Upper lobe of right lung (tissue), 1 donor: ENCODE data around the gene PLEKHA8. TPM values are rescaled to one million over a fixed set of nuclear protein-coding genes. Genes with fewer than 3 reads are reported as not detected.
A peak's percentile ranks its signal among the peaks of the same experiment; 100 is the strongest.

Source experiments
- ATAC-seq: fragments of 200-7000 bp; cut with Tn5 transposase; one replicate; pipeline ENCODE4 v1.9.1; 2020; ENCODE audit warnings: mild to moderate bottlenecking, moderate library complexity
- DNase-seq: peaks from one replicate; pipeline ENCODE4 v3.0.0-alpha.2; 2020
- H3K27ac ChIP-seq: fragments of 200-600 bp; one replicate; pipeline ENCODE4 v1.8.0; 2022
- H3K27me3 ChIP-seq: fragments of 200-600 bp; one replicate; pipeline ENCODE4 v1.8.0; 2022; ENCODE audit warnings: mild to moderate bottlenecking
- H3K36me3 ChIP-seq: fragments of 200-600 bp; one replicate; pipeline ENCODE4 v1.8.0; 2022
- H3K4me1 ChIP-seq: fragments of 200-600 bp; one replicate; pipeline ENCODE4 v1.8.0; 2022
- H3K4me3 ChIP-seq: fragments of 200-600 bp; one replicate; pipeline ENCODE4 v1.8.0; 2022; ENCODE audit warnings: mild to moderate bottlenecking
- H3K9me3 ChIP-seq: fragments of 200-600 bp; one replicate; pipeline ENCODE4 v1.8.0; 2022
- intact Hi-C: fragments of 100-400 bp; cut with DNase I; formaldehyde crosslinking; loops from one replicate; pipeline ENCODE4 v1.11.0; 2022
- total RNA-seq: library from RNA; stranded (reverse); fragmentation: NEBNext Ultra II Directional; extraction: Animal tissue kit (Norgen Biotek cat#: 25700); gene quantifications from one replicate; pipeline ENCODE4 v1.2.1, GENCODE V29; 2021
- TF ChIP-seq, protein P1 (sequence below): fragments of 200-600 bp; IDR thresholded peaks from one replicate; pipeline ENCODE4 v1.8.0; 2022; ENCODE audit warnings: antibody characterized with exemption
- donor health status: DM: no; HTN: yes; CAD: no; lungs with severe emphysema.

Gene PLEKHA8
- total RNA-seq, 1 donor from 2014 or later, result 11.3 TPM

DNA sequence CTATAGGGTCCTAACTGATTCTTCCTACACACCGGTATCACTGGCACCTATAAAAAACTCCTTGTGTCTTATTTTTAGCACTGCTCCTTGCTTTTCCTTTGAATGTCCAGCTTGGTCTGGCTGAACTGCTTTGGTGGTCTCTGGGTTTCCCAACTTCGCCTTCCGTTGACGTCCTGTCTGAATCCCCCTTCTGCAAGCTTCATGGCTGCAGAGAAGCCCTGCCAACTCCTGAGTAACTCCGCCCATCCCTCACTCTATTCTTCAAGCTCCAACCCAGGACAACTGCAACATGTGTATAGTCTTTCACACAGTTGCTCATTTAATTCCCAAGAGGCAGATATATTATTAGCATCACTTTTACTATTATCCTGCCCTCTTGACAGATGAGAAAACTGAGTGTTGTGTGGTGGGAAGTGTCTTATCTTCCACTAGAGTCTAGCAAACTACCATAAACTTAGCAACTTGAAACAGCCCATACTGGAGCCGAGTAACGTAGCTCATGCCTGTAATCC is 147.5 kb downstream of the PLEKHA8 start:
- TF ChIP-seq, protein P1, sequence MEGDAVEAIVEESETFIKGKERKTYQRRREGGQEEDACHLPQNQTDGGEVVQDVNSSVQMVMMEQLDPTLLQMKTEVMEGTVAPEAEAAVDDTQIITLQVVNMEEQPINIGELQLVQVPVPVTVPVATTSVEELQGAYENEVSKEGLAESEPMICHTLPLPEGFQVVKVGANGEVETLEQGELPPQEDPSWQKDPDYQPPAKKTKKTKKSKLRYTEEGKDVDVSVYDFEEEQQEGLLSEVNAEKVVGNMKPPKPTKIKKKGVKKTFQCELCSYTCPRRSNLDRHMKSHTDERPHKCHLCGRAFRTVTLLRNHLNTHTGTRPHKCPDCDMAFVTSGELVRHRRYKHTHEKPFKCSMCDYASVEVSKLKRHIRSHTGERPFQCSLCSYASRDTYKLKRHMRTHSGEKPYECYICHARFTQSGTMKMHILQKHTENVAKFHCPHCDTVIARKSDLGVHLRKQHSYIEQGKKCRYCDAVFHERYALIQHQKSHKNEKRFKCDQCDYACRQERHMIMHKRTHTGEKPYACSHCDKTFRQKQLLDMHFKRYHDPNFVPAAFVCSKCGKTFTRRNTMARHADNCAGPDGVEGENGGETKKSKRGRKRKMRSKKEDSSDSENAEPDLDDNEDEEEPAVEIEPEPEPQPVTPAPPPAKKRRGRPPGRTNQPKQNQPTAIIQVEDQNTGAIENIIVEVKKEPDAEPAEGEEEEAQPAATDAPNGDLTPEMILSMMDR, result no peak
- ATAC-seq (no peak), DNase-seq (no peak)
- no peak overlapping the region for H3K4me3 ChIP-seq
- H3K27ac ChIP-seq, result no peak overlapping the region
- H3K27me3 ChIP-seq, result no peaks in the 10 kb centered on the region
- H3K9me3 ChIP-seq, result no peaks in the 10 kb centered on the region
- intact Hi-C loops, result no loop called here
- peaks cover 13% of the 10 kb centered on the region for H3K4me1 ChIP-seq
- H3K36me3 ChIP-seq, result no peaks in the 10 kb centered on the region

DNA sequence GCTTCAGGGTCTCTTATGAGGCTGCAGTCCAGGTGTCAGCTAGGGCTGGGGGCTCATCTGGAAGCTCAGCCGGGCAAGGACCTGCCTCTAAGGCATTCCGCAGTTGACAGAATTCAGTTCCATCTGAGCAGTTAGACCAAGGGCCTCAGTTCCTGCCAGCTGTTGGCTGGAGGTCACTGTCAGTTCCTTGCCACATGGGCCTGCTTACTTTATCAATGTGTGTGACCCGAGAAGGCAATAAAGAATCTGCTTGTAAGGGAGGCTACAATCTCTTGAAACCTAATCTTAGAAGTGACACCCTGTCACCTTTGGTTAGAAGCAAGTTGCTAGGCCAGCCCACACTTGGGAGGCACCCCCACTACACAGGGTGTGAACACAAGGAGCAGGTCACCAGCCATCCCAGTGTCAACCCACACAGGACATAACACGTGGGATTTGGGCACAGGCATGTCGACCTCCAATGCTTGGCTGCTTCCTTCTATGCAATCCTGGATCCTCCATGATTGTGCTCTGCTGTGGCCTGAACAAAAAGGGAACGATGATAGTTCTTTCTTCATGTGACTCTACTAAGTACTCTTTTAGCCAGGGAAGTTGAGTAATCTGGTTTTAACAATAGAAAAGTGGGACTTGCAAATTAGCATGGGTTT is 148.4 kb downstream of the PLEKHA8 start:
- Histone ChIP-seq H3K27ac (no peak overlapping the region), H3K27me3 (no peaks in the 10 kb centered on the region), H3K9me3 (no peaks in the 10 kb centered on the region), H3K4me3 (no peak overlapping the region), H3K36me3 (no peaks in the 10 kb centered on the region), H3K4me1 (peaks cover 13% of the 10 kb centered on the region)
- intact Hi-C loops, result no loop called here
- DNase-seq (no peak), ATAC-seq (peak; percentile 69)
- TF ChIP-seq, protein P1, result no peak

DNA sequence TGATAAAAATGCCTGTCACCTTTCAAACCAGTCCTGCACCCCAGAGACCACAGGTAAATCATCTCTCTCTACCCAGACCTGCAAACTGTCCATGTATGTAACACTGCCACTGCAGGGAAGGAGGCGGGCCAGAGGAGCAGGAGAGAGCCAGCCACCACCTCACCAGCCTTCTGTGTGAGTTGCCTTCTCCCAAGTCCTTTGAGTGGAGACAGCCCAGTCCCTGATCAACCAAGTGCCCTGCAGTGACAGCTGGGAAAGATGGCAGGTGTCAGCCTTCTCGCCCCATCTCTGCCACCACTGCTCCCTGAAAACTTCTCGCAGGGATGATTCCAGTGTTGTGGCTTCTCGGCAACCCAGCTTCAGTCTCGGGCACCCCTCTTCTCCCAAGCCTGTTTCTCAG is 149.0 kb downstream of the PLEKHA8 start:
- Histone ChIP-seq H3K9me3 (no peaks in the 10 kb centered on the region), H3K4me1 (peaks cover 10% of the 10 kb centered on the region), H3K36me3 (no peaks in the 10 kb centered on the region), H3K27me3 (no peaks in the 10 kb centered on the region), H3K27ac (no peak overlapping the region), H3K4me3 (no peak overlapping the region)
- DNase-seq (no peak), ATAC-seq (no peak)
- TF ChIP-seq, protein P1, result no peak
- intact Hi-C loops, result no loop called here

DNA sequence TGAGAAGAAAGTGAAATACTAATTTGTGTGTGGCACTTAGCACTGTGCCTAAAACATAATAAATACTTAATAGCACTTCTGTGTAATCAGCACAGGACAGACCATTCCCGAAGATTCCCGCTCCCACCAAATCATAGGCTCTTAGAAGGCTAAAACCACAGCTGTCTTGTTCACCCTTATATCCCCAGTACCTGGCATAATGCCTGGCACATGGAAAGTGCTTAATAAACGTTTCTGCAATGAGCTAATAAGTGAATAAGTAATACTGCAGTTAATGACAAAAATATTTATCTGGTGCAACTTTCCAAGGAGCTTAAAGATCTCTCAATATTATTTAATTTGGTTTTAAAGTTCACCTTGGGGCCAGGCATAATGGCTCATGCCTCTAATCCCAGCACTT is 149.8 kb downstream of the PLEKHA8 start:
- Histone ChIP-seq H3K4me3 (no peak overlapping the region), H3K27me3 (no peaks in the 10 kb centered on the region), H3K4me1 (peaks cover 4% of the 10 kb centered on the region), H3K36me3 (no peaks in the 10 kb centered on the region), H3K27ac (no peak overlapping the region), H3K9me3 (no peaks in the 10 kb centered on the region)
- DNase-seq (no peak), ATAC-seq (no peak)
- intact Hi-C loops, result no loop called here
- TF ChIP-seq, protein P1, result no peak

DNA sequence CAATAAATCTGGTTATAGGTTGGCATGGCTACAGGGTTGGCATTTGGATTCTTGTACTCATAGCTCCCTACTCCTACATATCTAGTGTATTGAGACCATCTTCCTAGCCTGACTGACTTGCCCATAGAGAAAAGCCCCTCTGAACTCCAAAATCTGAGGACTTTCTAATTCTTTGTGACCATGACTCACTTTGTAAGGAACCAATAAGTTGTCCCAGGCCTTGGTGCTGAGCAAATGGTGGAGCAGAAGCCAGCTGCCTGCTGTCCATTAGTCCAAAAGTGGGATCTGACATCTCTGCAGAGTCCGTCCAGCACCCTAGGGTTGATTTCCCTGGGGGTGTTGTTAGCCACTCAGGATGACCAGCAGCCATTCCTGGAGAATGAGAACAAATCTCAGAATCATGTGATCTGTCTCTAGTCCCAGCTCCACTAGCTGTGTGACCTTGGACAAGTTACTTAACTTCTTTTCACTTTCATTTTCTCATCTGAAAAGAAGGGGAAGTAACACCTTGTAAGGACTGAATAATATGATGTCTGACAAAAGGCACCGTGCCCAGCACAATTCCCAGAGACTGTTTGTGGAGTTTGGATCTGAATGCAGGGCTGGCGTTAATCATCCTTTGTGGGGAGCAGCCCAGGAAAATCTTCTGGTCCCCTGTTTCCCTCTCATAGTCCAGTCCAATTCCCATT is 150.7 kb downstream of the PLEKHA8 start:
- Histone ChIP-seq H3K27ac (no peak overlapping the region), H3K36me3 (no peaks in the 10 kb centered on the region), H3K4me1 (peaks cover 4% of the 10 kb centered on the region), H3K27me3 (no peaks in the 10 kb centered on the region), H3K4me3 (no peak overlapping the region), H3K9me3 (no peaks in the 10 kb centered on the region)
- ATAC-seq, result peak; percentile 62
- intact Hi-C loops, result no loop called here
- DNase-seq, result no peak
- TF ChIP-seq, protein P1, result no peak

Other genes with a start within 250 kb of the PLEKHA8 start
- 0.67 TPM for gene WIPF3, start 221.9 kb upstream of the PLEKHA8 start, total RNA-seq
- gene SCRN1, start 38.6 kb upstream of the PLEKHA8 start, total RNA-seq, result 36.1 TPM
- gene FKBP14, start 1.7 kb upstream of the PLEKHA8 start, total RNA-seq, result 11.5 TPM
- 31.3 TPM for gene MTURN, start 106.6 kb downstream of the PLEKHA8 start, total RNA-seq